SK-N-SH treated with all-trans-retinoic acid at 6 μM for 48 hours (cell line): Measurements from ENCODE around the gene URB2.

Experiments used
- POU6F1 ChIP-seq: fragments of 250-450 bp; sonication (Bioruptor Pico); IDR thresholded peaks from 2 replicates; pipeline ENCODE4 v1.8.0; 2021; ENCODE audit warnings: low read depth, mild to moderate bottlenecking, moderate library complexity, borderline replicate concordance
- ZFP30 ChIP-seq: fragments of 450-650 bp; formaldehyde crosslinking; IDR thresholded peaks from 2 replicates; pipeline ENCODE4 v1.5.0; 2022; ENCODE audit warnings: mild to moderate bottlenecking, moderate library complexity

GRCh38 chr1:229696385-229696784, 70.3 kb downstream of the URB2 start:
- TF ChIP-seq POU6F1 (CRISPR knock-in tag) (no peak), ZFP30 (CRISPR knock-in tag) (no peak)
